Fibroblast of lung (primary cell): Measurements from ENCODE around the gene SLC1A4.

Experiments used
- CTCF ChIP-seq, 2 donors: IDR thresholded peaks in 1 of 2; conservative IDR thresholded peaks in 1 of 2; 1 replicate in 1 of 2; 2 replicates in 1 of 2; pipeline ENCODE4 v1.5.1; 2011 to 2012; ENCODE audit warnings: low read length in 2 of 2, control low read depth in 1 of 2, inconsistent platforms in 1 of 2, low read depth in 1 of 2, mild to moderate bottlenecking in 1 of 2
- EZH2 ChIP-seq: IDR thresholded peaks from 2 replicates; pipeline ENCODE4 v1.5.1; 2012; ENCODE audit warnings: low read length, control low read depth, mild to moderate bottlenecking; ENCODE audit errors: missing control alignments

GRCh38 chr2:65043001-65043400 is 53.8 kb downstream of the SLC1A4 start:
- no peak for TF ChIP-seq CTCF (conservative IDR thresholded peaks at IDR 0.05 in 1 of 2, IDR thresholded peaks at IDR 0.05 in 1 of 2; ENCODE audit: low read depth in 1 of 2, low read length in 2 of 2)
- TF ChIP-seq EZH2, result no peak
